ENCODE results near the gene RPLP2.
A peak's percentile ranks its signal among the peaks of the same experiment; 100 is the strongest.

The RPLP2 gene

GRCh38 chr11:802018-802617, 7.6 kb upstream of the RPLP2 start:
- no peak overlapping the region for H2AFZ ChIP-seq (ENCODE audit: low read length)
- H3K27me3 ChIP-seq (replicated peaks; ENCODE audit: insufficient read depth, low read length) = no peaks in the 10 kb centered on the region
- H3K9me3 ChIP-seq (replicated peaks; ENCODE audit: insufficient read depth, low read length) = no peaks in the 10 kb centered on the region
- H3K79me2 ChIP-seq (ENCODE audit: low read length) = peaks cover 34% of the 10 kb centered on the region
- TF ChIP-seq EZH2phosphoT487 (IDR thresholded peaks at IDR 0.05; ENCODE audit: low read length) = no peak
- TF ChIP-seq, protein P1, sequence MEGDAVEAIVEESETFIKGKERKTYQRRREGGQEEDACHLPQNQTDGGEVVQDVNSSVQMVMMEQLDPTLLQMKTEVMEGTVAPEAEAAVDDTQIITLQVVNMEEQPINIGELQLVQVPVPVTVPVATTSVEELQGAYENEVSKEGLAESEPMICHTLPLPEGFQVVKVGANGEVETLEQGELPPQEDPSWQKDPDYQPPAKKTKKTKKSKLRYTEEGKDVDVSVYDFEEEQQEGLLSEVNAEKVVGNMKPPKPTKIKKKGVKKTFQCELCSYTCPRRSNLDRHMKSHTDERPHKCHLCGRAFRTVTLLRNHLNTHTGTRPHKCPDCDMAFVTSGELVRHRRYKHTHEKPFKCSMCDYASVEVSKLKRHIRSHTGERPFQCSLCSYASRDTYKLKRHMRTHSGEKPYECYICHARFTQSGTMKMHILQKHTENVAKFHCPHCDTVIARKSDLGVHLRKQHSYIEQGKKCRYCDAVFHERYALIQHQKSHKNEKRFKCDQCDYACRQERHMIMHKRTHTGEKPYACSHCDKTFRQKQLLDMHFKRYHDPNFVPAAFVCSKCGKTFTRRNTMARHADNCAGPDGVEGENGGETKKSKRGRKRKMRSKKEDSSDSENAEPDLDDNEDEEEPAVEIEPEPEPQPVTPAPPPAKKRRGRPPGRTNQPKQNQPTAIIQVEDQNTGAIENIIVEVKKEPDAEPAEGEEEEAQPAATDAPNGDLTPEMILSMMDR (IDR thresholded peaks at IDR 0.05; ENCODE audit: low read length) = no peak
- no peak for TF ChIP-seq EZH2 (optimal IDR thresholded peaks at IDR 0.05; ENCODE audit: low read depth, low read length)
- no peak for DNase-seq
- H3K4me2 ChIP-seq (ENCODE audit: low read depth, low read length) = no peak overlapping the region
- no peaks in the 10 kb centered on the region for H3K36me3 ChIP-seq (replicated peaks; ENCODE audit: insufficient read depth, low read length)
- no peak overlapping the region for H3K9ac ChIP-seq (ENCODE audit: low read length)
- H3K9me2 ChIP-seq (replicated peaks; ENCODE audit: insufficient read depth, low read length) = no peaks in the 10 kb centered on the region
- H3K27ac ChIP-seq (ENCODE audit: low read length) = no peak overlapping the region
- 0 out of 2 replicates have a peak, but pooled peaks cover 5% of the 10 kb centered on the region for H3K4me1 ChIP-seq (ENCODE audit: low read length)
- H4K20me1 ChIP-seq (ENCODE audit: insufficient read depth, low read length) = no peaks in the 10 kb centered on the region
- H3K4me3 ChIP-seq (ENCODE audit: low read length) = no peak overlapping the region
- H3F3A ChIP-seq (ENCODE audit: insufficient read depth, low read length) = peaks cover 19% of the 10 kb centered on the region

- TF ChIP-seq EZH2 (optimal IDR thresholded peaks at IDR 0.05; ENCODE audit: low read depth, low read length) = no peak
- no peak for TF ChIP-seq EZH2phosphoT487 (IDR thresholded peaks at IDR 0.05; ENCODE audit: low read length)
- TF ChIP-seq, protein P1 (IDR thresholded peaks at IDR 0.05; ENCODE audit: low read length) = no peak
- Histone ChIP-seq H3K27ac (ENCODE audit: low read length) (no peak overlapping the region), H3K27me3 (replicated peaks; ENCODE audit: insufficient read depth, low read length) (no peaks in the 10 kb centered on the region), H3K4me1 (ENCODE audit: low read length) (0 out of 2 replicates have a peak, but pooled peaks cover 5% of the 10 kb centered on the region), H3F3A (ENCODE audit: insufficient read depth, low read length) (peaks cover 14% of the 10 kb centered on the region), H3K4me2 (ENCODE audit: low read depth, low read length) (peak overlapping the region; percentile 2; the same call in 1 of the 2 replicates), H3K9ac (ENCODE audit: low read length) (no peak overlapping the region), H3K4me3 (ENCODE audit: low read length) (no peak overlapping the region), H2AFZ (ENCODE audit: low read length) (no peak overlapping the region), H3K9me2 (replicated peaks; ENCODE audit: insufficient read depth, low read length) (no peaks in the 10 kb centered on the region), H4K20me1 (ENCODE audit: insufficient read depth, low read length) (no peaks in the 10 kb centered on the region), H3K79me2 (ENCODE audit: low read length) (peaks cover 33% of the 10 kb centered on the region), H3K9me3 (replicated peaks; ENCODE audit: insufficient read depth, low read length) (no peaks in the 10 kb centered on the region), H3K36me3 (replicated peaks; ENCODE audit: insufficient read depth, low read length) (no peaks in the 10 kb centered on the region)
- no peak for DNase-seq
These were observed 6.9 kb upstream of the RPLP2 start for GRCh38 chr11:802693-803466.

DNA sequence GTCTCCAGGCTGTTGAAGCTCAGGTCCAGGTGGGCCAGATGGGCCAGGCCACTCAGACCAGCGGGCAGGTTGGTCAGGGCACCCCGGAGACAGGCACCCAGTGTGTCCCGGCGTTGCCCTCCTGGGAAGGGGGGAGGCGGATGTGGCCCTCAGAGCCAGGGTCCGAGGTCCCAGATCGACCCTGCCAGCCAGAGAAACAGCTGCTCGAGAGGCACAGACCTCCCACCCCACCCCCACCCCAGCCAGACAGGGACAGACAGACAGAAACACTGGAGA, 6.4 kb upstream of the RPLP2 start:
- no peak for TF ChIP-seq EZH2phosphoT487 (IDR thresholded peaks at IDR 0.05; ENCODE audit: low read length)
- TF ChIP-seq, protein P1 (IDR thresholded peaks at IDR 0.05; ENCODE audit: low read length) = no peak
- no peak for TF ChIP-seq EZH2 (optimal IDR thresholded peaks at IDR 0.05; ENCODE audit: low read depth, low read length)
- H3F3A ChIP-seq (ENCODE audit: insufficient read depth, low read length) = peaks cover 13% of the 10 kb centered on the region
- no peak for DNase-seq
- H3K79me2 ChIP-seq (ENCODE audit: low read length) = peaks cover 36% of the 10 kb centered on the region
- no peak overlapping the region for H2AFZ ChIP-seq (ENCODE audit: low read length)
- peak overlapping the region; percentile 98; the same call in 1 of the 2 replicates for H3K4me2 ChIP-seq (ENCODE audit: low read depth, low read length)
- no peak overlapping the region for H3K9ac ChIP-seq (ENCODE audit: low read length)
- H3K9me3 ChIP-seq (replicated peaks; ENCODE audit: insufficient read depth, low read length) = no peaks in the 10 kb centered on the region
- H3K36me3 ChIP-seq (replicated peaks; ENCODE audit: insufficient read depth, low read length) = no peaks in the 10 kb centered on the region
- H3K27ac ChIP-seq (ENCODE audit: low read length) = no peak overlapping the region
- H4K20me1 ChIP-seq (ENCODE audit: insufficient read depth, low read length) = no peaks in the 10 kb centered on the region
- no peaks in the 10 kb centered on the region for H3K9me2 ChIP-seq (replicated peaks; ENCODE audit: insufficient read depth, low read length)
- peaks cover 6% of the 10 kb centered on the region; the same call in 1 of the 2 replicates for H3K4me1 ChIP-seq (ENCODE audit: low read length)
- no peaks in the 10 kb centered on the region for H3K27me3 ChIP-seq (replicated peaks; ENCODE audit: insufficient read depth, low read length)
- peak overlapping the region; percentile 95; the same call in 1 of the 2 replicates for H3K4me3 ChIP-seq (ENCODE audit: low read length)
